22Rv1 (cell line): ENCODE data around the gene BASP1.

Source experiments
- H3K27ac ChIP-seq: fragments of 450-650 bp; 2 replicates; pipeline ENCODE4 v1.5.1; 2017
- CTCF ChIP-seq: fragments of 450-650 bp; IDR thresholded peaks from 2 replicates; pipeline ENCODE4 v1.5.1; 2017; ENCODE audit warnings: mild to moderate bottlenecking
- ZFX ChIP-seq: fragments of 450-650 bp; IDR thresholded peaks from 2 replicates; pipeline ENCODE4 v1.6.1; 2017; ENCODE audit warnings: antibody characterized with exemption, borderline replicate concordance

The BASP1 gene

GRCh38 chr5:17283121-17283415 is 65.6 kb downstream of the BASP1 start:
- H3K27ac ChIP-seq, result no peak overlapping the region
- no peak for TF ChIP-seq CTCF
- TF ChIP-seq ZFX, result no peak

- no peak for TF ChIP-seq CTCF
- no peak for TF ChIP-seq ZFX
- no peak overlapping the region for H3K27ac ChIP-seq
Measured at GRCh38 chr5:17287501-17288155, 70.2 kb downstream of the BASP1 start.

DNA sequence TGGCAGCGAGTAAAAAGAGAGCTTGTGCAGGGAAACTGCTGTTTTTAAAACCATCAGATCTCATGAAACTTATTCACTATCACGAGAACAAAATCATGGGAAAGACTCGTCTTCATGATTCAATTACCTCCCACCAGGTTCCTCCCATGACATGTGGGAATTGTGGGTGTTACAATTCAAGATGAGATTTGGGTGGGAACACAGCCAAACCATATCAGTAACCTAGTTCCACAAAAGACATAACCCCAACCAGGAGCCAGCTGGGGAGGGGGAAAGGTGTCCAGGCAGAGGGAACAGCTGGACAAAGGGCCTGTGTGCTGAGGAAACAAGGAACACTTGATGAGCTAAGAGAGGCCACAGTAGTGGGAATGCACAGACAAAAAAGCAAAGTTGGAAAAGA is 71.1 kb downstream of the BASP1 start:
- no peak overlapping the region for H3K27ac ChIP-seq
- no peak for TF ChIP-seq CTCF
- no peak for TF ChIP-seq ZFX

- H3K27ac ChIP-seq, result no peak overlapping the region
- TF ChIP-seq CTCF (no peak), ZFX (no peak)
Measured at GRCh38 chr5:17289681-17290539, 72.5 kb downstream of the BASP1 start.

GRCh38 chr5:17290540-17290974 is 73.1 kb downstream of the BASP1 start:
- TF ChIP-seq CTCF (no peak), ZFX (no peak)
- H3K27ac ChIP-seq, result no peak overlapping the region

DNA sequence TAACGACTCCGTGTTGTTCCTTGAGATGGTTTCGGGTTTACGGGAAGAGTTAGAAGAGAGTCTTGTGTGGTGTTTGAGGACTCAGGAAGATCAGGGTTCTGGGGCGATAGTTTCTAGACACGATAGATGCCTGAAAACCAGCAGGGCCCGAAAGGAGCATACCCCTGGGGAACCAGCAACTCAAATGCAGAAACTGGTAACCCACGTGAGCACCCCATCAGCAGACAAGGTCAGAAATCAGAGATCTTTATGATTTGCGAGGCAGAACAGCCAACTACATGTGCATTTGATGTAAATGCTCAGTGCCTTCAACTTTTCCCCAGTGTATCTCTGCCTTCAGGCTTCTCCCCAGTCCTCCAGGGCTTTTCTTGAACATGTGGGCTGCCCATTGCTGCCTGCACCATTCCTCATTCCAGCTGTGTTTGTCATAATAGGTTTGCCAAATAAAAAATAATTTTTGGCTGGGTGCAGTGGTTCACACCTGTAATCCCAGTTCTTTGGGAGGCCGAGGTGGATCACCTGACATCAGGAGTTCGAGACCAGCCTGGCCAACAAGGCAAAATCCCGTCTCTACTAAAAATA is 75.1 kb downstream of the BASP1 start:
- no peak overlapping the region for H3K27ac ChIP-seq
- TF ChIP-seq ZFX, result no peak

DNA sequence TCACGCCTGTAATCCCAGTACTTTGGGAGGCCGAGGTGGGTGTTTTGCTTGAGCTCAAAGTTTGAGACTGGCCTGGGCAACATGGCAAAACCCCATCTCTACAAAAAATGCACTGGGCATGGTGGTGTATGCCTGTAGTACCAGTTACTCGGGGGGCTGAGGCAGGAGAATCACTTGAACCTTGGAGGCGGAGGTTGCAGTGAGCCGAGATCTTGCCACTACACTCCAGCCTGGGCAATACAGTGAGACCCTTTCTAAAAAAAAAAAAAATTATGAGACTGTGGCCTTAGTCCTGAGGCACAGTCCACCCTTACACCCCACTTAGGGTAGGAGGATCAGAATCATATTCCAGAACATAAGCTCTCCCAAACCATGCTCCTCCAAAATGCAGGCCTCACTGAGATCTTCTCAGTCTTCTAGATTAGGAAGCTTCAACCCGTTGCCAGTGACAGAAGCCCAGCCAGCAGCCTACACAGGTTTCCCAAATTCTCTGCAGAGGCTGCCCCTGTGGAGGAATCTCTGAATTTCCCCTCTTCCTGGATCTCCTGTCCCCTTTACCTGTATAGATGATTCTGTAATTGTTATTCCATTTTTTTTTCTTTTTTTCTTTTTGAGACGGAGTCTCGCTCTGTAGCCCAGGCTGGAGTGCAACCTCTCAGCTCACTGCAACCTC is 77.3 kb downstream of the BASP1 start:
- no peak overlapping the region for H3K27ac ChIP-seq
- TF ChIP-seq CTCF, result no peak
- TF ChIP-seq ZFX, result no peak
